ENCODE data around the gene EFCAB6.

EFCAB6 gene

DNA sequence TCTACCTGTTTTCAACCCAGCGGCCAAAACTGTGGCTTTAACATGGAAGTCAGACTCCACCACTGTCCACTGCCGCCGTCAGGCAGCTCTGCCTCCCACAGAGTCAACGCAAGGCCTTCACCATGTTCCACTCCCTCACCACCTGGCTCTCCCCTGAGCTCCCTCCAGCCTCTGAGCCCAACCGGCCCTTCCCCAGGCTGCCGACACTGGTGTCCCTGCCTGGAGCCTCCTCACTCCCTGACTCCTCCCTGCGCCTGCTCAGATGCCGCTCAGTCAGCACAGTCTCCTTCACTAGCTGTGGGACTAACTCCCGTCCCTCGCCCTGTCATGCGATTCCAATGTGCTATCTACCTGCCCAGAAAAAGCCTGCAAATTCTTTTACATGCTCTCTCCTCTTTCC is 33.9 kb upstream of the EFCAB6 start:
- FAIRE-seq, result no peak

- no peak for FAIRE-seq
These were observed 32.7 kb upstream of the EFCAB6 start for GRCh38 chr22:43844560-43845545.

- FAIRE-seq, result no peak
These were observed 31.9 kb upstream of the EFCAB6 start for GRCh38 chr22:43843783-43844530.

DNA sequence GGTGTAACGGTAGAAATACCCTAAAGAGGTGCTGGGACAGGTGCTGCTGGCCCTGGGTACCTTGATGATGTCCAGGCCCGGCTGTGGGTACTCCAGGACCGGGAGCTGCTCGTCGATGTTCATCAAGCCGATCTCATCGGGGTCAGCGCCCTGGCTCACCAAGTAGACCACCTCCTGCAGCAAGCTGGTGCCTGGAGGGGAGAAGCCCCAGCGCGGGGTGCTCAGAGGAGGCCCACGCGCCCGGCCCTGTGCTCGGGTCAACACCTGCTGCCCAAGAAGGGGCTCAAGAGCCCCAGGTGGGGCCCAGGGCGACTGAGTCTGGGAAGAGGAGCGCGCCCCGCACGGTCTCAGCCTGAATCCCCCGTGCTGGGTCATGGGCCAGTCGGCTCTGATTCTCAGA is 29.6 kb upstream of the EFCAB6 start:
- no peak for FAIRE-seq

- no peak for FAIRE-seq
These were observed 28.7 kb upstream of the EFCAB6 start for GRCh38 chr22:43840851-43841250.

DNA sequence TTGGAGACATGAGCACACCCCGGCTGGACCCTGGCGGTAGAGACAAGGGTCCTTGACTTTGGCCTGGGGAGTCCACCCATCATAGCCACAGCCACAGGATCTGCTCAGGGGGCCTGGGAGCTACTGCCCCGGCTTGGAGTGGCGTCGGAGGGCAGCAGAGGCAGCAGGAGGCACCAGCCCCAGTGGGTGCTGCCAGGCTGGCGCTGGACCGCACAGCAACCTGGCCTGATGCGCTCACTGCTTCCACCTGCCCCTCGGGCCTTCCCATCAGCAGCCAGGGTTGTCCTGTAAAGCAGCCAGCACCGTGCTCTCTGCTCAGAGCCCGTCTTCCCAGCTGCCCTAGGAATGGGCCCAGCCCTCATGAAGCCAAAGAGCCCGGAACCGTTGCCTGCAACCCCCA is 28.3 kb upstream of the EFCAB6 start:
- no peak for FAIRE-seq

GRCh38 chr22:43839781-43840180 is 27.7 kb upstream of the EFCAB6 start:
- no peak for FAIRE-seq

- no peak for FAIRE-seq
These were observed 26.6 kb upstream of the EFCAB6 start for GRCh38 chr22:43838571-43839307.

GRCh38 chr22:43838161-43838560 is 26.1 kb upstream of the EFCAB6 start:
- no peak for FAIRE-seq

DNA sequence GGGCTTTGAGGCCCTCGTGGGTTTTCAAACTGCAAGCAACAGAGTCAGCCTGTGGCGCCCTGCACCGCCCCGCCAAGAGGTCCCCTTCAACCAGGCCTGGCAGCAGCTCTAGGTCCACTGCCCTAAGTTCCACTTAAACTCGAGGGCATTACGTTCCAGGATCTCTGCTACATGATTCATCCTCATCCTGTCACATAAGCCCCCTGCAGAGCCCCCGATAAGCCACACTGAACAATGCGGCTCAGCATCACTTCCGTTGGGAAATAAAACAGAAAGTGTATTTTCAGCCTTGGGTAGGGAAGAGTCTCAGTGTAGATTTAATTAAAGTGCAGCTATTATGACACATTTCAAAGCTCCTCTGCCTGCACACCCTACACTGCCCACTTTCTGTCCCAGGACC is 25.6 kb upstream of the EFCAB6 start:
- FAIRE-seq, result no peak

DNA sequence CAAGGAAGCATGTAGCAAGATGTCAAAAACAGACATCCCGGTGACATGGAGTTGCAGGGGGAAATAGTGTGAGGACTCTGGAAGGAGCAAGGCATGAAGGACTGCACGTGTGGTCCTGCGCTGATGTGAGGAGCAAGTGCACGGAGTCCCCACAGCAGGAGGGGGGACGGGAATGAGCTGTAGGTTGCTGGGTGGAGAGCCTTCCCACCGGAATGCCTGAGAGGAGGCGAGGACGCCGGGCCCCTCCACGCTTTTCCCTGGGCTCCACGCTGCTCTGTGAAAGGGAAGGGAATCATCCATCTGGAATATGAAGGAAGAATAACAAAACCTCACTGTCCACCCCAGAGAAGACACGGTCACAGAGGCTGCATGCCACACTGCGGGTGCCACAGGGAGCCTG is 23.6 kb upstream of the EFCAB6 start:
- no peak for FAIRE-seq

DNA sequence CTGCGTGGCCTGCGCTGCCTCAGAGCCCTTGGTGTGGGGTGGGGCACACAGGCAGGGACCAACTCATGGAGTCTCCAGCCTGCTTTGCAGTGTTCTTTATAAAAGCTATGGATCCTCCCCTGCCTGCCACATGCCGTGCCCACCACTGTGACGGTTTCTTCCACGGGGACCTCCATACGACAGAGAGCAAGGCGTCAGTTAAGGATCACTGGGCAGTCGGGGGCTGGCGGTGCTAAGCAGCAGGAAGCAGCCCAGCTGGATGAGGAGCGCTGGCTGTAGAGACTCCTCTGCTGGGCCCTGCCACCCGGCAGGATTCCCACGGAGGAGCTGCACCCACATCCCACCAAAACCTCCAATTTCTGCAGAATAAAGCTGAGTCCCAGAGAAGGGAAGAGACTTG is 23.1 kb upstream of the EFCAB6 start:
- no peak for FAIRE-seq

- no peak for FAIRE-seq
These were observed 21.5 kb upstream of the EFCAB6 start for GRCh38 chr22:43833286-43834240.

GRCh38 chr22:43832393-43833265 is 20.5 kb upstream of the EFCAB6 start:
- no peak for FAIRE-seq

DNA sequence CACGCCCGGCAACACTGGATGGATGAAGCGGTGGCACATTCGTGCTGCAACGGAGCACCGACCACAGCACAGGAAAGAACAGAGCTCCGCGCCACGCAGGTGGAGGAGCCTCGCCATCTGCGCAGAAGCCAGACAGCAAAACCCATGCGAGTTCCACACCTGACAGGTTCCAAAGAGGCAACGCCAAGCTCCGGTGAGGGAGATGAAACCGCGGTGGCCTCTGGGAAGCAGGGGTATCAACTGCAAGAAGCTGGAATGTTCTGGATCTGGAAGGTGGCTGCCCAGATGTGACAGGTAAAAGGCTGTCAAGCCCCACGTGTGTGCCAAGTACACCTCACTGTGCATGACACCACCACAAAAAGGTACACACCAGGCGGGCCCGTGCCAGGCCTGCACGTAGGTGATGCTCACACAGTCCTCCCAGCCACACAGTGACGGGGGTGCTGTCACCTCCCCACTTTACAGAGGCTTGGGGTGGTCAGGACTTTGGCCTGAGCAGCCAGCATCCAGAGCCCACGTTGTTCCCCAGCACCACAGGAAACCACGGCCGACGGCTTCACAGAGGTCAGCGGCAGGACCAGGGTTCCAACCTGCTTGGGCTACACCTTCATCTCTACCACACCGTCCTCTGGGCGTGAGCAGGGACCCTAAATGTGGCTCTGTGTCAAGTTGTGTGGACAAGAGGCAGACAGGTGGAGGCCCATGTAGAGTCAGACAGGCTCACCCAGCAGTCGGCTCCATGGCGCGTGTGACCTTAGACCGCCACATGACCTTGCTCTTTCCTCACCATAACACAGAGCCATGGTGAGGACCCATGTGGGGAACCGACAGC is 19.7 kb upstream of the EFCAB6 start:
- FAIRE-seq, result no peak

GRCh38 chr22:43830931-43831560 is 18.9 kb upstream of the EFCAB6 start:
- no peak for FAIRE-seq

DNA sequence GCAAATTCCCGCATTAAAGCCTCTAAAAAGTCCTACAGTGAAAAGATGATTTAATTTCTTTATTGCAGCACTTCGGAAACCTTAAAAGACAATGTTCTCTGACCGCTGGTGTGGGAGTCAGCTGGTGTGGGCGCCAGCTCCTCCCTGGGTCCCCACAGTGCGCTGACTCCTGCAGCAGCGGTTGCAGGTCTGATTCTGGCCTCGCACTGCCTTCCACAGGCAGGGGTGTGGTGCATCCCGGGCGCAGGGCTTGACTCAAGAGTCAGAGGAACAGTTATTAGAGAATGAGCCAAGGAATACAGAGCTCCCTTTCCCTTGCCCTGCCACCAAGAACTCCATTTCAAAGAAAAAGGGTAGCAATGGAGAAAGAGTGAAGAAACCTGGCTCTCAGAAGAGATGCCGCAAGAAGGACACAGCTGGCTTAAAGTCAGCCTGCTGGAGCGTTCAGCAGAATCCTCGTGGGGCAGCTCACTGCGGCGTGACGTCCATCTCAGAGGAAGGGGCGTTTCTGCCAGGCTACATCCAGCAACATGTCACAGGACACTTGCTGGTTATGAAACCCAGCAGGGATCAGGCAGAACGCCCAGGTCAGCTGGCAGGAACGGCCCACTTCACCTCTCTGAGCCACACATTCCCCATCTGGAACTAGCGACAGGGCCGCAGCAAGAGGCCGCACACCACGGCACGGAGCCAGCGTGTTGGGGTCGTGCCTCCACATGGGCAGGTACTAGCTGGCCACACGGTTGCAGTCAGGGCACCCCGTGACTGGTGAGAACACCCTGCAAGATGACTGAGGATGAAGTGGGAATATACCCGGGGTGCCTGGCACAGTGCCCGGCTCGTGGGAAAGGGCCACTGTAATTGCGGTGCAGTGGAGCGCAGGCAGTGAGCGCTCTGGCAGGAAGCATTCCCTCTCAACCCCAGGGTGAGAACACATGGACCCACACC is 18.1 kb upstream of the EFCAB6 start:
- FAIRE-seq, result no peak

GRCh38 chr22:43828998-43829782 is 17.1 kb upstream of the EFCAB6 start:
- FAIRE-seq, result no peak
